ENCODE data around the gene GPALPP1.
A peak's percentile ranks its signal among the peaks of the same experiment; 100 is the strongest.
"Not testable (repeated sequence)": the region's sequence is repeated elsewhere in the genome, so short reads cannot be mapped to it uniquely, and the experiment has no call there.

The GPALPP1 gene, protein sequence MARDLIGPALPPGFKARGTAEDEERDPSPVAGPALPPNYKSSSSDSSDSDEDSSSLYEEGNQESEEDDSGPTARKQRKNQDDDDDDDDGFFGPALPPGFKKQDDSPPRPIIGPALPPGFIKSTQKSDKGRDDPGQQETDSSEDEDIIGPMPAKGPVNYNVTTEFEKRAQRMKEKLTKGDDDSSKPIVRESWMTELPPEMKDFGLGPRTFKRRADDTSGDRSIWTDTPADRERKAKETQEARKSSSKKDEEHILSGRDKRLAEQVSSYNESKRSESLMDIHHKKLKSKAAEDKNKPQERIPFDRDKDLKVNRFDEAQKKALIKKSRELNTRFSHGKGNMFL

DNA sequence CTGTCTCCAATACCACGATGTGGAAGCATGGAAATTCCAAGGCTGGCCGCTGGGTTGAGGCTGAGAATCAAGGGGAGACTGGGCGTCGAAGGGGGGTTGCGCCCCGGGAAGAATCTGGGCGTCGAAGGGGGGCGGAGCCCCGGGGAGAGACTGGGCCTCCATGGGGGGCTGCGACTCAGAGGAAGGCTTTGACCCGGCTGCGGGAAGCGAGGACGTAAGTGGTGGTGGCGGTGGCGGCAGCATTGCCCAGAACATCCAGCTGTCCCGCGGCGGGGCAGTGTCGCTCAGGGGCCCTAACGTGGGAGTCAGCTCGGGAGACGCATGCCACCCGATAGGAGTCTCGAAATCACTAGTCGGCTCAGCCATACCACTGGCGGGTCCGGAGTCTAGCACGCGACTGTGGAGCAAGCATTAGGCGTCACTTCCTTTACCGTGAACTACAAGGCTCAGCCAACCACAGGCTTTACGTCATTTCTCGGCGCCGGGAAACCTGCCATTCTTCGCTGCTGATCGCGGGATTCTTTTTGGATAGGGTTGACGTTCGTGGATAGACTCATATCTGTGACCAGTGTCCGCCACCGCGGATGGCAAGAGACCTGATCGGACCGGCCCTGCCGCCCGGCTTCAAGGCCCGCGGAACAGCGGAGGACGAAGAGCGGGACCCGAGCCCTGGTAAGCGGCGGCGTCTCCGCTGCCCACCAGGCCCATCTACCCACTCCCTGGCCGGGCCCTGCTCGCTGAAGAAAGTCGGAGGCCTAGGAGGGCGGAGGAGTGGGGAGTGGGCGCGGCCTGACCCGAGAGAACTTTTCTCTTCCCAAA lies at the start of gene GPALPP1, which contains the start of gene NUFIP1:
Gene GPALPP1 (plus strand): TSS at position 468 of the 819 bp plus-strand sequence. CDS start 117 bp downstream, at position 585.
Gene NUFIP1 (minus strand): TSS at position 401 of the 819 bp plus-strand sequence. CDS start 35 bp downstream, at position 366.
- peak; percentile 98 for DNase-seq (ENCODE audit: low spot score)

- not testable (repeated sequence) for DNase-seq (ENCODE audit: low spot score)
Measured at GRCh38 chr13:44943411-44943810, 45.9 kb upstream of the GPALPP1 start.

GRCh38 chr13:44951184-44951583 lies 38.2 kb upstream of the GPALPP1 start:
- no peak for DNase-seq (ENCODE audit: low spot score)

DNA sequence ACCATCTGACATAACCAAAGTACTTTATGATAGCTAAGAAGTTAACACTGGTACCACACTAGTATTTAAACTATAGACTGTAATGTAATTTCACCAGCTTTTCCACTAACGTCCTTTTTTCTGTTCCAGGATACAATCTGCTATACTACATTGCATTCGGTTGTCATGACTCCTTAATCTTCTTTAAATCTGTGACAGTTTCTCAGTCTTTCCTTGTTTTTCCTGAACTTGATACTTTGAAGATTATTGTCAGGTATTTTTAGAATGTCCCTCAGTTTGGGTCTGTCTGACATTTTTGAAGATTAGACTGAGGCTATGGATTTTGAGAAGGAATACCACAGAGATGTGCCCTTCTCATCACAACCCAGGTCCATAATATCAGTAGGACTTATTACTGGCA lies 36.7 kb upstream of the GPALPP1 start:
- no peak for DNase-seq (ENCODE audit: low spot score)

DNA sequence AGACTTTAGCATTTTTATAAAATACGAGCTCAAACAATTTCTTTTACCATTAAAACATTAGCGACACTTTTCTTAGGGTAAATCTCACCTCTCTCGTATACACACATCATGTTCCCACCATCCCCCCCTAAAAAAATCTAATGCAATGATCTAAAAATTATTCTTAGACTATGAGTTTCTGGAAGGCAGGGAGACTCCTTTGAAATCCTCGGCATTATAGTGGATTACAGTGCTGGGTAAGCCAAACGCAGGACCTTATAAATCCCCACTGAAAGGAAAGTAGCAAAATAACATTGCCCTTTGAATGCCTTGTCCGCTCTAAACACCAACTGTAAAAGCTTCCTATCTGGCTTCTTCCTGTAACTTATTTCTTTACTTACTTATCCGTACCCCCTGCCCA lies 35.1 kb upstream of the GPALPP1 start:
- no peak for DNase-seq (ENCODE audit: low spot score)

DNA sequence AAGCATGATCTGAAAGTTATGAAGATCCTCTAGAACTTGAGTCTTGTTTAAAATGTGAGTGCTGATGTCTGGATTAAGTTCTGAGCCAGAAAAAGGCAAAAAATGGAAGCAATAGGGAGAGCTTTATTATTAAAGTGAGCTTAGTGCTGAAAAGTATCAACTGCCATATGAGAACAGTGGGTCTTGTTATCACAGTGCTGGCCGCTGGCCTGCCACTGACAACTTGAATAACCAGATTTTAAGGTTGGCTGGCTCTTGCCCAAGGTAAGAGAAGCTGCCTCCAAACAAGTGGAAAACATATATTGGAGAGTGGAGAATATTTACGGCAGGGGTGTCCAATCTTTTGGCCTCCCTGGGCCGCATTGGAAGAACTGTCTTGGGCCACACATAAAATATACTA lies 33.9 kb upstream of the GPALPP1 start:
- DNase-seq (ENCODE audit: low spot score), result no peak

- DNase-seq (ENCODE audit: low spot score), result no peak
Measured at GRCh38 chr13:44961997-44962396, 27.3 kb upstream of the GPALPP1 start.

DNA sequence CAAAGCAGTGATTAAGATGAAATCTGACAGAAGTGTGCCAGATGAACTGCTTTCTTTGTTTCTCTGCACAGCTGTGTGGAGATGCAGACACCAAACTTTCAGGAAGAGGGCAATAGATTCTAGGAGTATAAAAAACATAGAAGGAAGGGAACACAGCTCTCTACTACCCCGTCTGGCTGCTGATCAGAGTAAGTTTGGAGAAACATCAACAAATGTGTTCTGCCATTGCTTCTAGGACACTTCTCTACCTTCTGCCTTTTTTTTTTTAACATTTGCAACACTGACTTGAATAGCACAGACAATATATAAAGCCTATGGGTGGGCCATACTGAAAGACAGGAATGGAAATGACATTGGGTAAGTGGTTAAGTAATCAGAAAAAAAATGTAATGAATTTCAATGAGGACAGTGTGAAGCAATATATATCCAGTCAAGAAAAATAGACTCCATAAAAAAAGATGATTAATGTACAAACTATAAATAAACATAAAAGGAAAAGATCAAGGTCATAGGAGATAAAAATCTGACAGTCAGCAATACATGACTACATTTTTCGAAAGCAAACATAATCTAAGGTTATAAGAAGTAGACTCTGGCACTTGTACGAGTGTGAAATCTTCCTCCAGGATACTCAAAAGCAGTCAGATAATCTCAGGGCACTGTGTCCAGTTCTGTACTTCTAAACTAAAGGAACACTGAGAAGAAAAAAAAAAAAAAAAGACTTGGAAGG lies 21.5 kb upstream of the GPALPP1 start:
- peak; percentile 25 for DNase-seq (ENCODE audit: low spot score)

DNA sequence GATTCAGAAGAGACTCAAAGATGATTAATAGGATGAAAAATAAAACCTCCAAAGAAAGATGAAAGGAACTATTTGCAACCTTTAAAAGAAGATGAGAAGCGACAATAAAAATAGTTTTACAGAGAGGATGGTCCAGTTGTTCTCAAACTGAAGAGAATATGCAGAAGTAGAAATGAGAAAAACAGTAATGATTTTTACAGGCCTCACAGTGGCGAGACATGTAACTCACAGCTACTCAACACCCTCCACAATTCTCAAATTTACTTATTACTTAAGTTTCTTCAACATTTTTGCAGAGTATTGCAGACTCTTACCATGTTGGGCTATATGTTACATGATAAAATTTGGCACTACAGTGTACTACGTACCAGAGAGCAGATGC lies 20.9 kb upstream of the GPALPP1 start:
- DNase-seq (ENCODE audit: low spot score), result no peak

- peak; percentile 58 for DNase-seq (ENCODE audit: low spot score)
Measured at GRCh38 chr13:44969551-44970484, 19.5 kb upstream of the GPALPP1 start.

DNA sequence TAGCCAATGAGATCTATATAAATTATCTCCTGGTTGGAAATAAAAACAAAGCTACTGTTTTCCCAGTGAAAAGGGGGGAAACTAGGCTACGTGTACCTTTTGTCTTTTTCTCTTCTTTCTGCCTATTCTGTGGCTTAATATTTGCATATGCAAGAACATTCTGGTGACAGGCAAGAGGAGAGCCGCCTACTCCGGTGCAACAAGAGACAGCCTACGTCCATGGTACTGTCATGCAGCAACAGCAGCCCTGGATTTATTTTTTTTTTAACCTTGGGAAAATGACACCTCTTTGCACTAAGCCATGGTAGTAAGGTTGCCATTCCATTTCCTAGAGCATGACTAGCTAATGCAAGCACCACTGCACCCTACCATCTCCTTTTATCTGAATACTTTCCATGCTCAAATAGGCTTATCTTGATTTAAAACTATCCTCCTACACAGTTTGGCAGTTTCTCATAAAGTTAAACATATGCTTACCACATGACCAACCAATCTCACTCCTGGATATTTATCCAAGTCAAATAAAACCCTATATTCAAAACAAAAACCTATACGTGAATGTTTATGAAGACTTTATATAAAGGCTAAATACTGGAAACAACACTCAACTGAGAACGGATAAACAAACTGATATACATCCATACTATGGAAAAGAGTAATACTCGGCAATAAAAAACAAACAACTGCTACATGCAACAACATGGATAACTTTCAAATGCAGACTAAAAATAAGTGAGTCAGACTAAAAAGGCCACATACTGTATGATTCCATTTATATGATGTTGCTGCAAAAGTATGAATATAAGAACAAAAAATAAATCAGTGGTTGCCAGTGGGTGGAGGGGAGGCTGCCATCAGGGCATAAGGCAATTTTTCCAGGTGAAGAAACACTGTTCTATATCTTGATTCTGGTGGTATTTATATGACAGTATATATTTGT lies 17.4 kb upstream of the GPALPP1 start:
- no peak for DNase-seq (ENCODE audit: low spot score)

DNA sequence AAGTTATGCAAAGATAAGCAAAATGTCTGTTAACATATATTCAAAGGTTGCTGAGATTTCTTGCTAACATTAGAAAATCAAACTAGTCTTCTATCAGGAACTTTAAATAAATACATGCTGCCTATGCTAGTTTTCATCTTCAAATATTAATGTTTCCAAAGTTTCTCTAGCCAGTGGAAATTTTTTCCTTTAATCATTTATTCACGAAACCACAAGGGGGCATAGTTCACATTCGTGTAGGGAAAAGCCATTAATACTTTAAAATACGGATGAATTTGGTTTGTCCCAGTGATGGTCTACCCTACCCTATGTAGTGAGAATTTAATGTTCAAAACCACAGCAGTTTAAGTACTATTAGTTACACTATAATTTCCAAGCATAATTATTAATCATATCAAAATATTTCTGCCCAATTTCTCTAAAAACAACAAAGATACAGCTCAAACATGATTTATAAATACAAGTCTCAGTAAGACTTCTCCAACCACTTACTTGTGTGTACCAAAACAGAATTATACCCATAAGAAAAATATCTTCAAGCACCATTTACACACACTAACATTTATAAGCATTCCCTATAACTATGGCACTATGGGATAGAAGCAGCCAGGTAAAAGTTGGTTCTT lies 16.3 kb upstream of the GPALPP1 start:
- DNase-seq (ENCODE audit: low spot score), result peak; percentile 41

DNA sequence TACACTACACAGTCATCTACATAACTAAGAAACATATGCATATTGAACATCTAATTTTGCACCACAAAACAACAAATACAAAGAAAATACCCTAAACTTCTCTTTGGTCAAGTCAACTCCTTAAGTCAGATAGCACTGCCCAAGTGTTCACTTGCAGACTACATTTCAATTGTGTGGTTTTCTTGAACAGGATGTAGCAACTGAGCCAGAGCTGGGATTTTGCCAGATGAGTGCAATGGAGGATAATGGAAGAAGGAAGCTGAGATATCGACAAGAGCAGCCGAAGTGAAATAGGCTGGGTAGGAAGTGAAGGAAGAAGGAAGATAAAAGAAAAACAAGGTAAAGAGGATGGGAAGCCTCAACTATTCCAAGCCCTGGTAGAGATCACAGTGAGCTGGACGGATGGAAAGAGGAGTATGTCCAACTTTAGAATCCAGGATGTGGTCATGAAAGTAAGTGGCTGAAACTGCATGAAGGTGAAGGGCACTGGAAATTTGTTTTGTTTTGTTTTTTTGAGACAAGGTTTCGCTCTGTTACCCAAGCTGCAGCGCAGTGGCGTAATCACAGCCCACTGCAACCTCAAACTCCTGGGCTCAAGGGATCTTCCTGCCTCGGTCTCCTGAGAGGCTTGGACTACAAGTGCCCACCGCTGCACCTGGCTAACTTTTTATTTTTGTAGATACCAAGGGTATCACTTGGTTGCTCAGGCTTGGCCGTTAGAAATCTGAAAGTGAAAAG lies 15.1 kb upstream of the GPALPP1 start:
- peak; percentile 13 for DNase-seq (ENCODE audit: low spot score)

DNA sequence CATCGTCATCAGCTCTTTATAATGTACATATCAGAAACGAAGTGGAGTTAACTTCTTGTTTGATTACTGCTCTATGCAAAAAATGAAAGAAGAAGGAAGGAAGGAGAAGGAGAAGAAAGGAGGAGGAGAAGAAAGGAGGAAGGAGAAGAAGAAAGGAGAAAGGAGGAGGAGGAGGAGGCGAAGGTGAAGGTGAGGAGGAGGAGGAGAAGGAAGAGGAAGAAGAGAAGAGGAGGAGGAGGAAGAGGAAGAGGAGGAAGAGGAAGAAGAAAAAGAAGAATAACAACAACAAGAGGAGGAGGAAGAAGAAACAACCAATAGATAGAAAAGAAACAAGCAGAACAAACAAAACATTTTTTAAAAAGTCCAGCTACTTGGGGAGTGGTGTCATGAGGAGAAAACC lies 13.1 kb upstream of the GPALPP1 start:
- DNase-seq (ENCODE audit: low spot score), result no peak

- no peak for DNase-seq (ENCODE audit: low spot score)
Measured at GRCh38 chr13:44976949-44977583, 12.3 kb upstream of the GPALPP1 start.

GRCh38 chr13:44978328-44978727 lies 11.0 kb upstream of the GPALPP1 start:
- no peak for DNase-seq (ENCODE audit: low spot score)

DNA sequence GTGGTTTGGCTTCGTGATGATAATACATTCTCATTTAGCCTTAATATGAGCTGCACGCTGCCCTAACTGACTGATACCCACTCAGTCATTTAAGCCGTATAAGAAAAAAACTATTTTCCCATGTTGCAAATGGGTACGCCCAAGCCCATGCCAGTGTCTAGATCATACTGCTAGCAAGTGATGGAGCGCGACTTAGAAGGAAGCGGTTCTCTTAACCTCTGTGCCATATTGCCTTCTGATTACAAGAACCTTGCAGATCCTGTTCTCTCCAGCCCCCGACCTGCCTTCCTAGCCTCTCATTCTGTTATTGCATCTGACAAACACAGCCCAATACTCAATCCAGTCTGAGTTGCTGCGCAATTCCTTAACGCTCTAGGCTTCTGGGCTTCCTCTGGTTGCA lies 603 bp downstream of the GPALPP1 start:
- peak; percentile 21 for DNase-seq (ENCODE audit: low spot score)

DNA sequence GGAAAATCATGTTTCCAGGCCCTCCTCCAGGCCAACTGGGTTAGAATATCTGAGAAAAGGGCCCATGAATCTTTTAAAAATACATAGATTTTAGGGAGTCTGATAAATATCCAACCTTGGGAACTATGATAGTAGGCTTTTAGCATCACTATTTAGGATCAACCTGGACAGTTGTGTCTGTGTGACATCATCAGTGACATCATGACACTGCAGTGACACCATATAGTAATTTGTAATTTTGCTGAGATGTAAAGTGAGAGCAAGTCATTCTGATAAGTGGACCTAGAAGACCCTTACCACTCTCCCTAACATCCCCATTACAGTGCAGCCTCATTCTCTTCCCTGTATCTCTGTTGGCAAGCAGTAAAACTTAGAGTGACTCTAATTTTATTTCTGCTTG lies 14.1 kb downstream of the GPALPP1 start:
- DNase-seq (ENCODE audit: low spot score), result no peak

GRCh38 chr13:45004096-45004495 lies 14.8 kb downstream of the GPALPP1 start:
- DNase-seq (ENCODE audit: low spot score), result no peak
